GM21825 (cell line): ENCODE results near the gene KLF5.

Experiments used
- ATAC-seq: cut with Tn5 transposase; IDR thresholded peaks from one replicate; pipeline ENCODE4 v1.9.1; 2021; ENCODE audit warnings: mild to moderate bottlenecking, moderate library complexity; ENCODE audit not compliant: unreplicated experiment

The KLF5 gene

GRCh38 chr13:73059460-73060250 lies 850 bp downstream of the KLF5 start:
- ATAC-seq = peak; percentile 54

GRCh38 chr13:73060251-73061160 lies 1.7 kb downstream of the KLF5 start:
- no peak for ATAC-seq

GRCh38 chr13:73061473-73061872 lies 2.7 kb downstream of the KLF5 start:
- ATAC-seq = no peak

GRCh38 chr13:73061876-73062275 lies 3.1 kb downstream of the KLF5 start:
- no peak for ATAC-seq

GRCh38 chr13:73062468-73062867 lies 3.7 kb downstream of the KLF5 start:
- ATAC-seq = no peak

- ATAC-seq = no peak
Measured at GRCh38 chr13:73063166-73063565, 4.4 kb downstream of the KLF5 start.

GRCh38 chr13:73065036-73065435 lies 6.2 kb downstream of the KLF5 start:
- no peak for ATAC-seq

- no peak for ATAC-seq
Measured at GRCh38 chr13:73065665-73066340, 7.0 kb downstream of the KLF5 start.

- no peak for ATAC-seq
Measured at GRCh38 chr13:73069206-73069805, 10.5 kb downstream of the KLF5 start.

- no peak for ATAC-seq
Measured at GRCh38 chr13:73070451-73071098, 11.8 kb downstream of the KLF5 start.

GRCh38 chr13:73072239-73072900 lies 13.6 kb downstream of the KLF5 start:
- no peak for ATAC-seq

GRCh38 chr13:73073050-73073449 lies 14.2 kb downstream of the KLF5 start:
- no peak for ATAC-seq

- ATAC-seq = peak; percentile 73
Measured at GRCh38 chr13:73074014-73074413, 15.2 kb downstream of the KLF5 start.

- ATAC-seq = no peak
Measured at GRCh38 chr13:73074926-73075325, 16.1 kb downstream of the KLF5 start.

- ATAC-seq = no peak
Measured at GRCh38 chr13:73075546-73075945, 16.7 kb downstream of the KLF5 start.

- no peak for ATAC-seq
Measured at GRCh38 chr13:73075954-73076353, 17.1 kb downstream of the KLF5 start.

- ATAC-seq = no peak
Measured at GRCh38 chr13:73077865-73078264, 19.1 kb downstream of the KLF5 start.

- ATAC-seq = no peak
Measured at GRCh38 chr13:73079359-73079758, 20.6 kb downstream of the KLF5 start.

GRCh38 chr13:73081256-73081915 lies 22.6 kb downstream of the KLF5 start:
- no peak for ATAC-seq
